ENCODE data around the gene GALNT17. TPM values are rescaled to one million over a fixed set of nuclear protein-coding genes. Genes with fewer than 3 reads are reported as not detected.

GALNT17 gene
- total and polyA plus RNA-seq, 12 donors: 0.94 to 37.5 (median 8.1) TPM

DNA sequence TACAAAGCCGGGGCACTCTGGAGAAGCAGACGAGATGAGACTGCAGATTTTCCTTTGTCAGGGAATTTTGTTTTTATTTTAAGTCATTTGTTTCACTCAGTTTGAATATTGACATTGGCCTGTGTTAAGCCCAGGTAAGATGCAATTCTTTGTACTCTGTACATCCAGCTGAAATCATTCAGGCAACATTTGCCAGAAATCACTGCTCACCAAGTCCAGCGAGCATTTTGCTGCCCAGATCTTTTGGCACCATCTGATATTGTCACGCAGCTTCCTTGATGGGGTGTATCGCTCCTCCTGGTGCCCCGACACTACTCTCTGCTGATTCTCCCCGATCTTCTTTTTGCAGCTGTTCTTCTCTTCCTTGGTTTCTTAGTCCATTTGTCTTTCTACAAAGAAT, 261.7 kb downstream of the GALNT17 start:
- Histone ChIP-seq H3K4me1 (replicated peaks in 1 of 2) (no peaks in the 10 kb centered on the region), H3K36me3 (replicated peaks in 1 of 2) (no peaks in the 10 kb centered on the region), H3K27me3 (no peaks in the 10 kb centered on the region), H3K9me3 (replicated peaks in 1 of 3) (no peaks in the 10 kb centered on the region), H3K27ac (no peak overlapping the region), H3K4me3 (no peak overlapping the region)
- intact Hi-C loops (cut with DNase I): no loop called here
- TF ChIP-seq POLR2A (IDR thresholded peaks at IDR 0.05): no peak
- TF ChIP-seq, protein P1, sequence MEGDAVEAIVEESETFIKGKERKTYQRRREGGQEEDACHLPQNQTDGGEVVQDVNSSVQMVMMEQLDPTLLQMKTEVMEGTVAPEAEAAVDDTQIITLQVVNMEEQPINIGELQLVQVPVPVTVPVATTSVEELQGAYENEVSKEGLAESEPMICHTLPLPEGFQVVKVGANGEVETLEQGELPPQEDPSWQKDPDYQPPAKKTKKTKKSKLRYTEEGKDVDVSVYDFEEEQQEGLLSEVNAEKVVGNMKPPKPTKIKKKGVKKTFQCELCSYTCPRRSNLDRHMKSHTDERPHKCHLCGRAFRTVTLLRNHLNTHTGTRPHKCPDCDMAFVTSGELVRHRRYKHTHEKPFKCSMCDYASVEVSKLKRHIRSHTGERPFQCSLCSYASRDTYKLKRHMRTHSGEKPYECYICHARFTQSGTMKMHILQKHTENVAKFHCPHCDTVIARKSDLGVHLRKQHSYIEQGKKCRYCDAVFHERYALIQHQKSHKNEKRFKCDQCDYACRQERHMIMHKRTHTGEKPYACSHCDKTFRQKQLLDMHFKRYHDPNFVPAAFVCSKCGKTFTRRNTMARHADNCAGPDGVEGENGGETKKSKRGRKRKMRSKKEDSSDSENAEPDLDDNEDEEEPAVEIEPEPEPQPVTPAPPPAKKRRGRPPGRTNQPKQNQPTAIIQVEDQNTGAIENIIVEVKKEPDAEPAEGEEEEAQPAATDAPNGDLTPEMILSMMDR (IDR thresholded peaks at IDR 0.05): no peak
- DNase-seq: no peak
- WGBS, 4 donors: 76 to 97% (median 94%) methylated on average over 7 of the region's 7 CpGs

DNA sequence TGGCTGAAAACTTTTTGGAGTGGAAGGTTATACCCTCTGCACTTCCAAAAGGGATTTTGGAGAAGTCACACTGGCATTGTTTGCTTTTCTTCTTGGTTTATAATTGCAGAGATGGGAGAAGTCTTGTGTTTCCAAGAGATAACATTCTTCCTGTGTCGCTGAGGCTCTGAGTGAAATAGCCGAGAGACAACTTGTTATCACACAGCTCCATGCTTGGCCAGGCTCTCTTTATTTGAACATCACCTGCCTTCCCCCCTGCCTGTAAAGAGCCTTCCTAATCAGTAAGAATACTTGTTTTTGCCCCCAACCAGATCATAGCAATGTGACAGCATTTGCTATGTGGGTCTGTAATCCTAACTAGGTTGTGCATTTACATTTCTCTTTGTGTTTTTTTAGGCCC, 270.7 kb downstream of the GALNT17 start:
- no peaks in the 10 kb centered on the region for H3K27me3 ChIP-seq
- H3K27ac ChIP-seq: no peak overlapping the region
- no peak for TF ChIP-seq POLR2A (IDR thresholded peaks at IDR 0.05)
- TF ChIP-seq, protein P1 (IDR thresholded peaks at IDR 0.05): no peak
- no peaks in the 10 kb centered on the region for H3K36me3 ChIP-seq (replicated peaks in 1 of 2)
- intact Hi-C loops (cut with DNase I): no loop called here
- no peaks in the 10 kb centered on the region for H3K4me1 ChIP-seq (replicated peaks in 1 of 2)
- WGBS, 4 donors: 61 to 82% (median 74%) methylated on average over 2 of the region's 2 CpGs
- no peak for DNase-seq
- H3K9me3 ChIP-seq (replicated peaks in 1 of 3): no peaks in the 10 kb centered on the region
- H3K4me3 ChIP-seq: no peak overlapping the region

DNA sequence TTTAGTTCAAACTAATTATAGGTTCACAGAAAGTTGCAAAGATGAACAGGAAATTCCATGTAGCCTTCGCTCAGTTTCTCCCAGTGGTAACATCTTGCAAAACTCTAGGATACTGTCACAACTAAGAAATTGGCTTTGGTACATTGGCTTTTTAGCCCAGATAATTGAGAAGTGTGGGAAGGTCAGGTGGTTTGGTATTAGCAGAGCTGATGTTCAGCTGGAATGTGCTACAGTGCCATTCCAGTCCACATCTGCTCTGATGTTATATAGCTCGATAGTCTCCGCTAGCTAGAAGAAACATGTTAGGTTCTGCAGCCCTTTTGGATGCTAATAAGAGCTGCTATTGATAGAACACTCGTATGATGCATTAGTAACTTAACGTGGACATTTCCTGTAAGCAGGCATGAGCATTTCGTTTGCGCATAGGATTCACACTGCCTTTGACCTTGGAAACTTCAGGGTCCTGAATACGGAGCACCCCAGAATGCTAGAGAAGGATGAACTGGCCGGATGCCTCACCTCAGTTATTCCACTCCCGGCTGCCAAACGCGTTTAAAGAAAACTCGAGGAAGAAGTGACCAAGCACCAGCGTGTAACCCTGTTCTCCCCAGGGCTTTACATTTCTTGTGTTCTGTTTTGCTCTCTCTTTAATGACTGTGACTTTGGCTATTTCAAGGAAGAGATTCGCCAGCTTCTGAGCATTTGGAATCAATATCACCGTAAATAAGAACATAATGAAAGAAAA, 271.4 kb downstream of the GALNT17 start:
- intact Hi-C loops (cut with DNase I): no loop called here
- Histone ChIP-seq H3K4me1 (replicated peaks in 1 of 2) (no peaks in the 10 kb centered on the region), H3K9me3 (replicated peaks in 1 of 3) (no peaks in the 10 kb centered on the region), H3K27ac (no peak overlapping the region), H3K4me3 (no peak overlapping the region), H3K36me3 (replicated peaks in 1 of 2) (no peaks in the 10 kb centered on the region), H3K27me3 (no peaks in the 10 kb centered on the region)
- TF ChIP-seq, protein P1 (IDR thresholded peaks at IDR 0.05): no peak
- no peak for TF ChIP-seq POLR2A (IDR thresholded peaks at IDR 0.05)
- 57 to 79% (median 70%) methylated on average over 16 of the region's 16 CpGs for WGBS, 4 donors
- DNase-seq: no peak

DNA sequence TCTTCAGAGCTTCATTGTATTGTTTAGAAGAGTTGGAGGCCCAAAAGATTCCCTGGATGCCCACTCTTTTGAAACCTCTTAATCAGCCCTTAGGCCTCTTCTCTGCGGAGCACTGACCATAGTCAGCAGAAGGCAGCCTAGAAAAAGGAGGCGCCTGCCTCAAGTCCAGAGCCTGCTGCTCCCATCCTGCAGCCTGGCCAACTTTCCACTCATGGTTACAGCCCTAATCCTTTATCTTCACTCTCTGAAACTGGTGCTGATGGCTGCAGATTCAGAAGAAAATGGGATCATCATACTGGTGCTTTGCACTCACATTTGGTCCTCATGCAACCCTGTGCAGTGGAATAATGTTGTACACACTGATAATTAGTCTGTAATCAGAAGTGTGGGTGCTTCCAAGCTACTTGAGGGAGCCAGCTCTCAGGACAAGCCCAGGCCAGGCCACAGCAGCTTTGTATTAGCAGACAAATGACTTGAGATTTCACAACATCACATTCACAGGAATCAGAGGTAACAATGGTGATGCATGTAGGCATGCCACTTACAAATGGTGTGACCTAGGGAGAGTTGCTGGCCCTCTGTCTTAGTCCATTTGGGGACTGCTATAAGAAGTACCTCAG, 272.9 kb downstream of the GALNT17 start:
- Histone ChIP-seq H3K9me3 (replicated peaks in 1 of 3) (no peaks in the 10 kb centered on the region), H3K27ac (no peak overlapping the region), H3K36me3 (replicated peaks in 1 of 2) (no peaks in the 10 kb centered on the region), H3K4me1 (replicated peaks in 1 of 2) (no peaks in the 10 kb centered on the region), H3K4me3 (no peak overlapping the region), H3K27me3 (no peaks in the 10 kb centered on the region)
- WGBS, 4 donors: 86 to 100% (median 99%) methylated on average over 2 of the region's 2 CpGs
- intact Hi-C loops (cut with DNase I): no loop called here
- DNase-seq: no peak
- TF ChIP-seq, protein P1 (IDR thresholded peaks at IDR 0.05): no peak
- TF ChIP-seq POLR2A (IDR thresholded peaks at IDR 0.05): no peak
